Measurements from ENCODE around the gene PPARA. TPM values are rescaled to one million over a fixed set of nuclear protein-coding genes. Genes with fewer than 3 reads are reported as not detected.

Gene PPARA
- polyA plus RNA-seq, 1 donor from 2014 or later, result 7.1 TPM

GRCh38 chr22:46153930-46154329 is 3.6 kb downstream of the PPARA start:
- Mint-ChIP-seq H3K4me3 (no peak overlapping the region), H3K27me3 (no peaks in the 10 kb centered on the region), H3K27ac (no peak overlapping the region), H3K36me3 (peaks cover 7% of the 10 kb centered on the region), H3K9me3 (no peaks in the 10 kb centered on the region), H3K4me1 (peaks cover 9 to 15% (median 12%) of the 10 kb centered on the region in 3 donors)

- Mint-ChIP-seq H3K4me1 (peaks cover 5 to 13% (median 11%) of the 10 kb centered on the region in 3 donors), H3K27me3 (no peaks in the 10 kb centered on the region), H3K9me3 (no peaks in the 10 kb centered on the region), H3K27ac (no peak overlapping the region), H3K4me3 (peak overlapping the region in 1 of 4 donors; percentile 61), H3K36me3 (peaks cover 7% of the 10 kb centered on the region)
These were observed 5.7 kb downstream of the PPARA start for GRCh38 chr22:46156031-46156430.

- Mint-ChIP-seq H3K27me3 (no peaks in the 10 kb centered on the region), H3K27ac (peak overlapping the region in 1 of 3 donors; percentile 59), H3K4me3 (no peak overlapping the region), H3K36me3 (peaks cover 4% of the 10 kb centered on the region), H3K4me1 (peaks cover 0 to 8% (median 3%) of the 10 kb centered on the region in 3 donors), H3K9me3 (no peaks in the 10 kb centered on the region)
These were observed 8.0 kb downstream of the PPARA start for GRCh38 chr22:46158283-46158682.

DNA sequence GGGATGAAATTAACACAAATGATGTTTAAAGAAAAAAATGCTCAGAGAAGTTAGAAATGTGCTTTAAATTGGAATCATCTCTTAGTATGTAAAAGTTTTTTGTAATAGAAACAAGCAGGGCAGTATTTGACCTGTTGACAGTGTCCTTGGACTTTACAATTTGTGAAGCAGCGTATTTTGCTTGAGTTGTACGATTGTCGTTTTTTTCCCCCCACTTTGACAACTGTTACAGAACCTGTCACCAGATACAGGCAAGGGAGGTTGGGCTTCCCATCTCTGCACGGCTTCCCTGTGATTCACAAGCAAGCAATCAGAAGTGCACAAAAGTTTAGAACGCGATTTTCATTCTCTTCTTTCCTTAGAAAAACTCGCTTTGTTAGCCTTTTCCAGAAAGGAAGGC is 8.9 kb downstream of the PPARA start:
- Mint-ChIP-seq H3K4me1 (peaks cover 0 to 8% (median 3%) of the 10 kb centered on the region in 3 donors), H3K27me3 (no peaks in the 10 kb centered on the region), H3K9me3 (no peaks in the 10 kb centered on the region), H3K27ac (peak overlapping the region in 1 of 3 donors; percentile 53), H3K36me3 (peaks cover 4% of the 10 kb centered on the region), H3K4me3 (no peak overlapping the region)

GRCh38 chr22:46159777-46160176 is 9.5 kb downstream of the PPARA start:
- Mint-ChIP-seq H3K27ac (peak overlapping the region in 1 of 3 donors; percentile 53), H3K27me3 (no peaks in the 10 kb centered on the region), H3K4me3 (no peak overlapping the region), H3K9me3 (no peaks in the 10 kb centered on the region), H3K4me1 (peaks cover 0 to 8% (median 3%) of the 10 kb centered on the region in 3 donors), H3K36me3 (peaks cover 4% of the 10 kb centered on the region)

DNA sequence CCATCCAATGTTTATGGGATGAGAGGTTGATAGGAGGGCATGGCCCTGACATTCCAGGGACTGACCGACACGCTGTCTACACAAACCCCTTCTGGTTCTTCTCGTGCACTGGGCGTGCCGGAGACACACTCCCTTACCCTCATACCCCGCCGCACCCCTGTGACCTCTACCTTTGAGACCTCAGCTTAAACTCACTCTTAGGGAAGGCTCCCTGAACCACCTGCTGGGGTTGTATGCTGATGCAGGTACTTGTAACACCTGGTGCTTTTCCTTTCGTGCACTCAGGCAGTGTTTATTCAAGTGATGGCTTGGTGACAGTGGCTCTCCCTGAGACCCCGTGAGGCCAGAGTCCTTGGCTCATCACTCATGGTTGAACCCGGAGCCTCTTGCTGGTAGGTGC is 12.0 kb downstream of the PPARA start:
- H3K36me3 Mint-ChIP-seq, result peaks cover 2% of the 10 kb centered on the region
- no peak overlapping the region for H3K27ac Mint-ChIP-seq
- H3K4me1 Mint-ChIP-seq, result peaks cover 0 to 4% (median 0%) of the 10 kb centered on the region in 3 donors
- H3K9me3 Mint-ChIP-seq, result no peaks in the 10 kb centered on the region
- no peaks in the 10 kb centered on the region for H3K27me3 Mint-ChIP-seq
- no peak overlapping the region for H3K4me3 Mint-ChIP-seq

DNA sequence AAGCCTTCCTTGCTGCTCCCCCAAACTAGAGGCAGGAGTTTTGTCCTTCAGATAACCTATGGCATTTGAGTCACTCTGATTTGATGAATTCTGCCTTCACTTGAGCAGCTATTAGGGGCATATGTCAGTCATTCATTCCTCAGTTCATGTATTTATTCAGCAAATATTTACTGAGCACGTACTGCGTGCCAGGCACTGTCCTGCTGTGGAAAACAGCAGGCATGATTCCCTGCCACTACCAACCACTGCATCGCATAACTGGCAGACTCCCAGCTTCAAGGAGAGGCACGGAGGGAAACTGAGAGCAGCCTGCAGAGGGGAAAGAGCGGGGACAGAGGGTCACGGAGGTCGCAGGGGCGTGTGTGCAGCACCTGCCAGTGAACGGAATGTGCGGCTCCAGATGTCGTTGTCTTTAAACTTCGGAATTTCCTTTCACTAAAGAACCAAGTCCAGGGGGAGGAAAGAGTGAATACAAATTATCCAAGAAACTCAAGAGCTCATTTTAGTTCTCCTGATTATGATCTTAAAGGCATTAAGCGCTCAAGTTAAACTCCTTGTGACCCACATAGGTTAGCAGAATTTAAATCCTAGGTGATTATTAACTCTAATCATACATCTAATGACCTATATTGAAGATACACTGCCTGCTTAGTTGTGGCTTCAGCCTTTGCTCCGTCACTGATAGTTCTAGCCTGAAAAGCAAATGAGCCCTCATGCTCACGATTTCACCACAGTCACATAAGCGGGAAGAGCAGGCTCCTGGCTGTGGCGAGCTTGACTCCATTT is 12.6 kb downstream of the PPARA start:
- H3K4me3 Mint-ChIP-seq, result no peak overlapping the region

DNA sequence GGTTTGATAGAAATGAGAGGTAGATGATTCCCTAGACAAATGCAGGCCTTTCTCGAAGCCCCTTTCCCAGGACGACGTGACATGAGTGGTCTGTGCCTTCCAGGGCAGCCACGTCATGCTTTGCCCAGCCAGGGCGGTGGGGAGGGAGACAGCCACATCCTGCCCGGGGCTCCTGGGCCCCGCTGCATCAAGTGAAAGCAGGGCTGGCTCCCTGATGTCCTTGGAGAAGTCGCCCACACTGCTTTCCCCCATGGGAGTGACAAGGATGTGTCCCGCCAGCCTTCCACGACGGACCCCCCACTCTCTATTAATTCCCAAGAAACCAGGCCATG is 13.2 kb downstream of the PPARA start:
- no peak overlapping the region for H3K4me3 Mint-ChIP-seq
- H3K9me3 Mint-ChIP-seq, result no peaks in the 10 kb centered on the region
- H3K36me3 Mint-ChIP-seq, result no peaks in the 10 kb centered on the region
- H3K27ac Mint-ChIP-seq, result no peak overlapping the region
- H3K27me3 Mint-ChIP-seq, result no peaks in the 10 kb centered on the region
- H3K4me1 Mint-ChIP-seq, result peaks cover 0 to 4% (median 0%) of the 10 kb centered on the region in 3 donors

More for the DNA sequence above, 12.6 kb downstream of the PPARA start:
- H3K36me3 Mint-ChIP-seq, result no peaks in the 10 kb centered on the region
- H3K27ac Mint-ChIP-seq, result no peak overlapping the region
- H3K4me1 Mint-ChIP-seq, result peaks cover 0 to 4% (median 0%) of the 10 kb centered on the region in 3 donors
- H3K27me3 Mint-ChIP-seq, result no peaks in the 10 kb centered on the region
- H3K9me3 Mint-ChIP-seq, result no peaks in the 10 kb centered on the region

GRCh38 chr22:46165977-46166376 is 15.7 kb downstream of the PPARA start:
- H3K27me3 Mint-ChIP-seq, result no peaks in the 10 kb centered on the region
- no peak overlapping the region for H3K4me3 Mint-ChIP-seq
- no peak overlapping the region for H3K27ac Mint-ChIP-seq
- peaks cover 2% of the 10 kb centered on the region for H3K36me3 Mint-ChIP-seq
- H3K4me1 Mint-ChIP-seq, result peaks cover 0 to 3% (median 0%) of the 10 kb centered on the region in 3 donors
- no peaks in the 10 kb centered on the region for H3K9me3 Mint-ChIP-seq

DNA sequence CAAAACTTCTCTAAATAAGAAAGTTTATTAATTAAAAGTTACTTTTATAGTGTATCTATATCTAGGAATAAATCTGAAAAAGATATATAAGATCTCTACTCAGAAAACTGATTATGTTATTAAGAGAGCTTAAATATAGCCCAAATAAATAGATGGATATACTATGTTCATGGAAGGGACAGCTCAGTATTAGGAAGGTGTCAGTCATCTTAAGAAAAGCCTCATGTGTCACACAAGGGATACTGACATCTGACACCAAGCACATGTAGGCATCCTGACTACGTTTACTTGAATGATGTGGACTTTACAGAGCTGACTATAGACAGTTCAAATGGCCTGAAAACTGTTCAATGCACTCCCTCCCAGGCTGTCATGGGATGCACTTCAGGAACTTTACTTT is 19.3 kb downstream of the PPARA start:
- Mint-ChIP-seq H3K27me3 (no peaks in the 10 kb centered on the region), H3K27ac (no peak overlapping the region), H3K4me1 (peaks cover 5 to 14% (median 7%) of the 10 kb centered on the region in 3 donors), H3K9me3 (no peaks in the 10 kb centered on the region), H3K4me3 (no peak overlapping the region), H3K36me3 (peaks cover 4% of the 10 kb centered on the region)

- Mint-ChIP-seq H3K4me1 (peaks cover 5 to 14% (median 7%) of the 10 kb centered on the region in 3 donors), H3K4me3 (peak overlapping the region in 1 of 4 donors; percentile 65), H3K27me3 (no peaks in the 10 kb centered on the region), H3K27ac (no peak overlapping the region), H3K36me3 (peaks cover 12% of the 10 kb centered on the region), H3K9me3 (no peaks in the 10 kb centered on the region)
These were observed 21.6 kb downstream of the PPARA start for GRCh38 chr22:46171940-46172339.

GRCh38 chr22:46172522-46173110 is 22.3 kb downstream of the PPARA start:
- H3K4me1 Mint-ChIP-seq, result peaks cover 5 to 14% (median 7%) of the 10 kb centered on the region in 3 donors
- H3K9me3 Mint-ChIP-seq, result no peaks in the 10 kb centered on the region
- no peak overlapping the region for H3K4me3 Mint-ChIP-seq
- H3K27ac Mint-ChIP-seq, result peak overlapping the region in 1 of 3 donors; percentile 76
- H3K36me3 Mint-ChIP-seq, result peaks cover 17% of the 10 kb centered on the region
- H3K27me3 Mint-ChIP-seq, result no peaks in the 10 kb centered on the region

DNA sequence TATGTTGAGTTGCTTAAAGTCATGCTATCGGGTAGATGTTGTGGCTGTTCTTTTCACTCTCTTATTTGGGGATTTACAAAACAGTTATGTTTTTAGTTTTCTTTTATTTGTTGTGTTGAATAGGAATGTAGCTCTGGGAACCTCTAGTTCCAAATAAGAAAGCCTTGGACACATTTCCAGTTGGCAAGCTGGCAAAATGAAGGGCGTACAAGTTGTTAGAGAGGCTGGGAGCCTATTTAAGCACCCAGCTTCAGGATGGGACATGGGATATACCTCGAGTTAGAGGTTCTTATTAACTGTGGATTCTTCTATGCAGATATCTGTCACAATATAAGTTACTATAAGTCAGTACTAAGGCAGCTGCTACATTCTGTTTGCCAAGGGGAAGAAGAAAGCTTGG is 22.8 kb downstream of the PPARA start:
- Mint-ChIP-seq H3K27me3 (no peaks in the 10 kb centered on the region), H3K4me1 (peaks cover 5 to 14% (median 7%) of the 10 kb centered on the region in 3 donors), H3K4me3 (no peak overlapping the region), H3K9me3 (peaks cover 0 to under 1% (median 0%) of the 10 kb centered on the region in 3 donors), H3K36me3 (peaks cover 19% of the 10 kb centered on the region), H3K27ac (no peak overlapping the region)

GRCh38 chr22:46175631-46176030 is 25.3 kb downstream of the PPARA start:
- H3K36me3 Mint-ChIP-seq, result peaks cover 34% of the 10 kb centered on the region
- peaks cover 5 to 12% (median 7%) of the 10 kb centered on the region in 3 donors for H3K4me1 Mint-ChIP-seq
- H3K4me3 Mint-ChIP-seq, result no peak overlapping the region
- no peak overlapping the region for H3K27ac Mint-ChIP-seq
- peaks cover 6 to 9% (median 6%) of the 10 kb centered on the region in 3 donors for H3K9me3 Mint-ChIP-seq
- no peaks in the 10 kb centered on the region for H3K27me3 Mint-ChIP-seq

DNA sequence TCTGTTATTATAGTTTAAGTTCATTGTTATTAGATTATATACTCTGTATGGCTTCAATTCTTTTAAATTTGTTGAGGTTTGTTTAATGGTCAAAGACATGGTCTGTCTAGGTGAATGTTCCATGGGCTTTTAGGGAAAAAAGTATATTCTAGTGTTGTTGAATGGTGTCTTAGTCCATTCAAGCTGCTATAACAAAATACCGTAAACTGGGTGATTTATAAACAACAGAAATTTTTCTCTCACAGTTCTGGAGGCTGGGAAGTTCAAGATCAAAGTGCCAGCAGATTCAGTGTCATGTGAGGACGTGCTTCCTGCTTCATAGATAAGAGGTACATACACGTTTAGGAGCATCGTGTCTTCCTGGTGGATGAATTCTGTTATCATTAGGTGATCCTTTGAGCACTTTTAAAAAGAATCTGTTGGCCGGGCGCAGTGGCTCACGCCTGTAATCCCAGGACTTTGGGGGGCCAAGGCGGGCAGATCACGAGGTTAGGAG is 26.2 kb downstream of the PPARA start:
- H3K36me3 Mint-ChIP-seq, result peaks cover 35% of the 10 kb centered on the region
- no peak overlapping the region for H3K27ac Mint-ChIP-seq
- H3K9me3 Mint-ChIP-seq, result peaks cover 6 to 14% (median 10%) of the 10 kb centered on the region in 3 donors
- no peak overlapping the region for H3K4me3 Mint-ChIP-seq
- no peaks in the 10 kb centered on the region for H3K27me3 Mint-ChIP-seq
- H3K4me1 Mint-ChIP-seq, result peaks cover 4 to 11% (median 5%) of the 10 kb centered on the region in 3 donors

All from IgD-negative memory B cell (primary cell).